ENCODE data around the gene DNPH1.

Gene DNPH1

GRCh38 chr6:43181621-43181941, 47.7 kb downstream of the DNPH1 start:
- DNase-seq (ENCODE audit: low read depth), result no peak

DNA sequence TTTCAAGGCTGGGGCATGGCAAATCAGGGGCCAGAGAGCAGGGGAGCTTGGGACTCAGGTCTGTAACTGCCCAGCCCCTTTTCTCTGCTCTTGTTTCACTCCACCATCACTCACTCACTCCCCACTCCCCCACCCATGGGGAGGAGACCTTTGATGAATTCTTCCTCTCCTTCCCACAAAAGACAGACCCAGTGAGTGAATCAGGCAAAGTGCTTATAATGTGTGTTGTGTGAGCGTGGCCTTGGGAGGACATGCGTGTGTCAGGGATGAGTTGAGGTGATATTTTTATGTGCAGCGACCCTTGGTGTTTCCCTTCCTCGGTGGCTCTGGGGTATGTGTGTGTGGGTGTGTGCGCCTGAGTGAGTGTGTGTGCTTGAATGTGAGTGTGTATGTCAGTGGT, 48.3 kb downstream of the DNPH1 start:
- DNase-seq (ENCODE audit: low read depth), result no peak

GRCh38 chr6:43180058-43180457, 49.2 kb downstream of the DNPH1 start:
- no peak for DNase-seq (ENCODE audit: low read depth)

- no peak for DNase-seq (ENCODE audit: low read depth)
Observed at GRCh38 chr6:43178951-43179830, 50.1 kb downstream of the DNPH1 start.

DNA sequence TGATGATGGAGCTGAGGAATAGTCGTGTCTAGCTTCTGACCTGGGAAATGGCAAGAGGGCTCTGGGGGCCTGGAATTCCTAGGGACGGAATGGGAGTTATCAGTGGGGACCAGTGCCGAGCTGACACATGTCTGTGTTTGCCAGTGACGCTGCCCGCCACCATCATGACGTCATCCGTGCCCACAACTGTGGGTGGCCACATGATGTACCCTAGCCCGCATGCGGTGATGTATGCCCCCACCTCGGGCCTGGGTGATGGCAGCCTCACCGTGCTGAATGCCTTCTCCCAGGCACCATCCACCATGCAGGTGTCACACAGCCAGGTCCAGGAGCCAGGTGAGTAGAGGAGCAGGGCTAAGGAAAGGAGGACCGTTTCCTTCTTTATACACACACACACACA, 51.1 kb downstream of the DNPH1 start:
- DNase-seq (ENCODE audit: low read depth), result no peak

GRCh38 chr6:43176423-43176786, 52.9 kb downstream of the DNPH1 start:
- DNase-seq (ENCODE audit: low read depth), result no peak

GRCh38 chr6:43175676-43176422, 53.4 kb downstream of the DNPH1 start:
- no peak for DNase-seq (ENCODE audit: low read depth)

Measured in HS-27A (cell line).